ENCODE results near the gene AARS1.
"Not testable (repeated sequence)": the region's sequence is repeated elsewhere in the genome, so short reads cannot be mapped to it uniquely, and the experiment has no call there.

Gene AARS1

GRCh38 chr16:70269471-70269870, 19.8 kb downstream of the AARS1 start:
- H3K4me3 ChIP-seq (ENCODE audit: insufficient read depth, low read length, poor library complexity, severe bottlenecking) = no peak overlapping the region
- no peak overlapping the region for H3K4me2 ChIP-seq (ENCODE audit: low read depth, low read length, poor library complexity, severe bottlenecking)
- TF ChIP-seq EZH2phosphoT487 (conservative IDR thresholded peaks at IDR 0.05; ENCODE audit: low read length) = no peak
- no peak for TF ChIP-seq CTCF (IDR thresholded peaks at IDR 0.05; ENCODE audit: insufficient read depth, low read length, poor library complexity, severe bottlenecking)
- H3F3A ChIP-seq (ENCODE audit: insufficient read depth) = no peaks in the 10 kb centered on the region; the same call in 1 of the 2 replicates
- no peaks in the 10 kb centered on the region for H3K9me2 ChIP-seq (replicated peaks; ENCODE audit: insufficient read depth, low read length)
- H3K27ac ChIP-seq (ENCODE audit: low read depth, low read length) = no peak overlapping the region
- H3K9me3 ChIP-seq (ENCODE audit: insufficient read depth, low read length) = no peaks in the 10 kb centered on the region
- no peaks in the 10 kb centered on the region for H3K27me3 ChIP-seq (ENCODE audit: low read length)
- H4K20me1 ChIP-seq (ENCODE audit: low read depth, low read length) = no peaks in the 10 kb centered on the region
- no peak overlapping the region for H3K9ac ChIP-seq (ENCODE audit: low read length)
- H2AFZ ChIP-seq (ENCODE audit: low read depth, low read length, severe bottlenecking) = no peak overlapping the region
- H3K79me2 ChIP-seq (ENCODE audit: insufficient read depth, low read length) = peaks cover 4% of the 10 kb centered on the region
- peaks cover 39% of the 10 kb centered on the region for H3K36me3 ChIP-seq (ENCODE audit: low read length)

GRCh38 chr16:70267922-70268321, 21.4 kb downstream of the AARS1 start:
- not testable (repeated sequence) for H4K20me1 ChIP-seq (ENCODE audit: low read depth, low read length); H3K9me3 ChIP-seq (ENCODE audit: insufficient read depth, low read length); H3K4me3 ChIP-seq (ENCODE audit: insufficient read depth, low read length, poor library complexity, severe bottlenecking); H3K27ac ChIP-seq (ENCODE audit: low read depth, low read length); H3K9me2 ChIP-seq (replicated peaks; ENCODE audit: insufficient read depth, low read length); H3K27me3 ChIP-seq (ENCODE audit: low read length); H2AFZ ChIP-seq (ENCODE audit: low read depth, low read length, severe bottlenecking); H3K9ac ChIP-seq (ENCODE audit: low read length); H3K4me2 ChIP-seq (ENCODE audit: low read depth, low read length, poor library complexity, severe bottlenecking); H3F3A ChIP-seq (ENCODE audit: insufficient read depth); H3K79me2 ChIP-seq (ENCODE audit: insufficient read depth, low read length)
- peaks cover 36% of the 10 kb centered on the region for H3K36me3 ChIP-seq (ENCODE audit: low read length)

GRCh38 chr16:70267516-70267915, 21.8 kb downstream of the AARS1 start:
- no peaks in the 10 kb centered on the region for H3K27me3 ChIP-seq (ENCODE audit: low read length)
- no peak overlapping the region for H3K27ac ChIP-seq (ENCODE audit: low read depth, low read length)
- no peak overlapping the region for H3K4me3 ChIP-seq (ENCODE audit: insufficient read depth, low read length, poor library complexity, severe bottlenecking)
- H3K79me2 ChIP-seq (ENCODE audit: insufficient read depth, low read length) = peaks cover 4% of the 10 kb centered on the region
- no peak overlapping the region for H2AFZ ChIP-seq (ENCODE audit: low read depth, low read length, severe bottlenecking)
- peaks cover 32% of the 10 kb centered on the region for H3K36me3 ChIP-seq (ENCODE audit: low read length)
- H3K4me2 ChIP-seq (ENCODE audit: low read depth, low read length, poor library complexity, severe bottlenecking) = no peak overlapping the region
- no peaks in the 10 kb centered on the region for H3K9me3 ChIP-seq (ENCODE audit: insufficient read depth, low read length)
- no peaks in the 10 kb centered on the region for H4K20me1 ChIP-seq (ENCODE audit: low read depth, low read length)
- no peaks in the 10 kb centered on the region for H3K9me2 ChIP-seq (replicated peaks; ENCODE audit: insufficient read depth, low read length)
- no peaks in the 10 kb centered on the region; the same call in 1 of the 2 replicates for H3F3A ChIP-seq (ENCODE audit: insufficient read depth)
- H3K9ac ChIP-seq (ENCODE audit: low read length) = no peak overlapping the region
- TF ChIP-seq EZH2phosphoT487 (conservative IDR thresholded peaks at IDR 0.05; ENCODE audit: low read length) (no peak), CTCF (IDR thresholded peaks at IDR 0.05; ENCODE audit: insufficient read depth, low read length, poor library complexity, severe bottlenecking) (peak; percentile 18)

GRCh38 chr16:70259903-70260302, 29.4 kb downstream of the AARS1 start:
- H3K4me3 ChIP-seq (ENCODE audit: insufficient read depth, low read length, poor library complexity, severe bottlenecking); H3K9me2 ChIP-seq (replicated peaks; ENCODE audit: insufficient read depth, low read length); H3K4me2 ChIP-seq (ENCODE audit: low read depth, low read length, poor library complexity, severe bottlenecking); H3K27me3 ChIP-seq (ENCODE audit: low read length); H3K9ac ChIP-seq (ENCODE audit: low read length); H3K79me2 ChIP-seq (ENCODE audit: insufficient read depth, low read length); H3K9me3 ChIP-seq (ENCODE audit: insufficient read depth, low read length); H4K20me1 ChIP-seq (ENCODE audit: low read depth, low read length); H2AFZ ChIP-seq (ENCODE audit: low read depth, low read length, severe bottlenecking); H3K27ac ChIP-seq (ENCODE audit: low read depth, low read length); H3F3A ChIP-seq (ENCODE audit: insufficient read depth): not testable (repeated sequence)
- peaks cover 33% of the 10 kb centered on the region; the same call in 1 of the 2 replicates for H3K36me3 ChIP-seq (ENCODE audit: low read length)
